ENCODE measurements around the gene XKR3.

- TF ChIP-seq CTCF (IDR thresholded peaks at IDR 0.05; ENCODE audit: poor library complexity) (no peak), EZH2phosphoT487 (IDR thresholded peaks at IDR 0.05; ENCODE audit: low read depth, severe bottlenecking, unreplicated experiment) (no peak)
Measured at GRCh38 chr22:16834971-16835370, 9.8 kb upstream of the XKR3 start.
